22Rv1 (cell line): Measurements from ENCODE around the gene PRDX6.

Source experiments
- ZFX ChIP-seq: fragments of 450-650 bp; IDR thresholded peaks from 2 replicates; pipeline ENCODE4 v1.6.1; 2017; ENCODE audit warnings: antibody characterized with exemption, borderline replicate concordance
- TF ChIP-seq, protein P1 (sequence below): fragments of 450-650 bp; IDR thresholded peaks from 2 replicates; pipeline ENCODE4 v1.5.1; 2017; ENCODE audit warnings: mild to moderate bottlenecking

DNA sequence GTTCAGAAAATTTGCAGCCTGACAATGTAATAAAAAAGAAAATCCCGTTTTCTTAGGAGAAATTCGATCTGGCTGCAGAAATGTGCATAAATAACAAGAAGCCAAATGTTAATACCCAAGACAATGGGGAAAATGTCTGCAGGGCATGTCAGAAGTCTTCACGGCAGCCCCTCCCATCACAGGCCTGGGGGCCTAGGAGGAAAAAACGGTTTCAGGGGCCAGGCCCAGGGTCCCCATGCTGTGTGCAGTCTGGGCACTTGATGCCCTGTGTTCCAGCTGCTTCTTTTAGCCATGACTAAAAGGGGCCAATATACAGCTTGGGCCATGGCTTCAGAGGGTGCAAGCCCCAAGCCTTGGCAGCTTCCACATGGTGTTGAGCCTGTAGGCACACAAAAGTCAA, 6.5 kb upstream of the PRDX6 start:
- TF ChIP-seq, protein P1, sequence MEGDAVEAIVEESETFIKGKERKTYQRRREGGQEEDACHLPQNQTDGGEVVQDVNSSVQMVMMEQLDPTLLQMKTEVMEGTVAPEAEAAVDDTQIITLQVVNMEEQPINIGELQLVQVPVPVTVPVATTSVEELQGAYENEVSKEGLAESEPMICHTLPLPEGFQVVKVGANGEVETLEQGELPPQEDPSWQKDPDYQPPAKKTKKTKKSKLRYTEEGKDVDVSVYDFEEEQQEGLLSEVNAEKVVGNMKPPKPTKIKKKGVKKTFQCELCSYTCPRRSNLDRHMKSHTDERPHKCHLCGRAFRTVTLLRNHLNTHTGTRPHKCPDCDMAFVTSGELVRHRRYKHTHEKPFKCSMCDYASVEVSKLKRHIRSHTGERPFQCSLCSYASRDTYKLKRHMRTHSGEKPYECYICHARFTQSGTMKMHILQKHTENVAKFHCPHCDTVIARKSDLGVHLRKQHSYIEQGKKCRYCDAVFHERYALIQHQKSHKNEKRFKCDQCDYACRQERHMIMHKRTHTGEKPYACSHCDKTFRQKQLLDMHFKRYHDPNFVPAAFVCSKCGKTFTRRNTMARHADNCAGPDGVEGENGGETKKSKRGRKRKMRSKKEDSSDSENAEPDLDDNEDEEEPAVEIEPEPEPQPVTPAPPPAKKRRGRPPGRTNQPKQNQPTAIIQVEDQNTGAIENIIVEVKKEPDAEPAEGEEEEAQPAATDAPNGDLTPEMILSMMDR, result no peak
- no peak for TF ChIP-seq ZFX
